SK-N-SH (cell line): ENCODE results near the gene CHST13.

Experiments used
- CTCF ChIP-seq: fragments of 200-600 bp; sonication (generic); IDR thresholded peaks from 2 replicates; pipeline ENCODE4 v1.6.1; 2017; ENCODE audit warnings: antibody characterized with exemption, mild to moderate bottlenecking, moderate library complexity
- EP300 ChIP-seq, 2 experiments: IDR thresholded peaks; 2 replicates each; pipeline versions ENCODE4 v1.4.0 to v1.6.1; 2012; ENCODE audit warnings: borderline replicate concordance in 1 of 2, low read depth in 1 of 2, low read length in 1 of 2
- EZH2phosphoT487 ChIP-seq: fragments of 200-600 bp; sonication (generic); IDR thresholded peaks from 2 replicates; pipeline ENCODE4 v1.6.1; 2017; ENCODE audit warnings: low read depth, mixed run types, mild to moderate bottlenecking, antibody characterized with exemption, moderate library complexity, borderline replicate concordance
- FOXJ3 ChIP-seq: sonication (generic); formaldehyde crosslinking; IDR thresholded peaks from 2 replicates; pipeline ENCODE4 v1.5.1; 2020; ENCODE audit warnings: mild to moderate bottlenecking, missing genetic modification reagents
- GABPA ChIP-seq: IDR thresholded peaks from 2 replicates; pipeline ENCODE4 v1.4.0; 2012; ENCODE audit warnings: low read depth, mild to moderate bottlenecking
- IRF3 ChIP-seq: fragments of 150-350 bp; IDR thresholded peaks from 2 replicates; pipeline ENCODE4 v1.6.1; 2016; ENCODE audit warnings: mild to moderate bottlenecking, low read depth, low read length
- POLR2AphosphoS5 ChIP-seq: IDR thresholded peaks from 2 replicates; pipeline ENCODE4 v1.6.1; 2012; ENCODE audit warnings: low read depth, low read length
- RCOR1 ChIP-seq: fragments of 150-350 bp; IDR thresholded peaks from 2 replicates; pipeline ENCODE4 v1.6.1; 2017; ENCODE audit warnings: antibody characterized with exemption, low read length
- TAF1 ChIP-seq: IDR thresholded peaks from 2 replicates; pipeline ENCODE4 v1.6.1; 2012; ENCODE audit warnings: low read depth, mild to moderate bottlenecking, low read length, moderate library complexity, borderline replicate concordance
- TEAD4 ChIP-seq: IDR thresholded peaks from 2 replicates; pipeline ENCODE4 v1.4.0; 2012; ENCODE audit warnings: mild to moderate bottlenecking, borderline replicate concordance; ENCODE audit not compliant: insufficient read depth
- USF1 ChIP-seq: IDR thresholded peaks from 2 replicates; pipeline ENCODE4 v1.4.0; 2012; ENCODE audit warnings: low read depth, borderline replicate concordance
- USF2 ChIP-seq: fragments of 150-350 bp; IDR thresholded peaks from 2 replicates; pipeline ENCODE4 v1.6.1; 2017; ENCODE audit warnings: antibody characterized with exemption, low read length, low read depth, borderline replicate concordance

GRCh38 chr3:126494204-126494969 lies 29.6 kb upstream of the CHST13 start:
- TF ChIP-seq CTCF (no peak), EP300 (IDR thresholded peaks at IDR 0.05; ENCODE audit: borderline replicate concordance in 1 of 2, low read depth in 1 of 2, low read length in 1 of 2) (no peak), TEAD4 (no peak), EZH2phosphoT487 (no peak), IRF3 (no peak), POLR2AphosphoS5 (no peak), TAF1 (no peak), RCOR1 (no peak), USF2 (no peak), GABPA (no peak), FOXJ3 (CRISPR knock-in tag) (no peak), USF1 (no peak)
